Fibroblast of villous mesenchyme (primary cell): ENCODE data around the gene ABCC4. TPM values are rescaled to one million over a fixed set of nuclear protein-coding genes. Genes with fewer than 3 reads are reported as not detected.
"Not testable (repeated sequence)": the region's sequence is repeated elsewhere in the genome, so short reads cannot be mapped to it uniquely, and the experiment has no call there.

Source experiments
- DNase-seq: peaks from one replicate; pipeline ENCODE4 v3.0.0-alpha.2; 2010; ENCODE audit warnings: low read depth
- H3K4me3 ChIP-seq: 2 replicates; pipeline ENCODE4 v1.5.1; 2011; ENCODE audit warnings: low read depth, mild to moderate bottlenecking, low read length
- CTCF ChIP-seq: IDR thresholded peaks from 2 replicates; pipeline ENCODE4 v1.5.1; 2012; ENCODE audit warnings: low read depth, mild to moderate bottlenecking, low read length; ENCODE audit not compliant: insufficient read depth
- total RNA-seq: library from RNA; depleted of rRNA; stranded (reverse); fragments of >200 nt; gene quantifications from 2 replicates; pipeline ENCODE4 v1.2.3, GENCODE V29; 2012

ABCC4 gene
- total RNA-seq, 1 donor = 56.6 TPM

- DNase-seq = peak; percentile 79
- TF ChIP-seq CTCF = peak; percentile 41
- H3K4me3 ChIP-seq = peak overlapping the region; percentile 81
These were observed 547 bp downstream of the ABCC4 start for GRCh38 chr13:95300625-95301182.

- no peak for TF ChIP-seq CTCF
- peak; percentile 79 for DNase-seq
- peak overlapping the region; percentile 81 for H3K4me3 ChIP-seq
These were observed 2.2 kb downstream of the ABCC4 start for GRCh38 chr13:95298971-95299621.

GRCh38 chr13:95298169-95298965 lies 2.9 kb downstream of the ABCC4 start:
- TF ChIP-seq CTCF = no peak
- H3K4me3 ChIP-seq = peak overlapping the region; percentile 81
- DNase-seq = no peak

- no peak for DNase-seq
- peak; percentile 63 for TF ChIP-seq CTCF
- no peak overlapping the region for H3K4me3 ChIP-seq
These were observed 4.8 kb downstream of the ABCC4 start for GRCh38 chr13:95296326-95296925.

GRCh38 chr13:95295026-95295425 lies 6.2 kb downstream of the ABCC4 start:
- no peak overlapping the region for H3K4me3 ChIP-seq
- no peak for DNase-seq
- TF ChIP-seq CTCF = no peak

- no peak for DNase-seq
- no peak for TF ChIP-seq CTCF
- H3K4me3 ChIP-seq = no peak overlapping the region
These were observed 8.6 kb downstream of the ABCC4 start for GRCh38 chr13:95292622-95293021.

GRCh38 chr13:95289901-95290300 lies 11.3 kb downstream of the ABCC4 start:
- DNase-seq, H3K4me3 ChIP-seq: not testable (repeated sequence)
